COLO829 (cell line): Measurements from ENCODE around the gene PTGS1.
"Not testable (repeated sequence)": the region's sequence is repeated elsewhere in the genome, so short reads cannot be mapped to it uniquely, and the experiment has no call there.

ENCODE experiments used
- DNase-seq: peaks from one replicate; pipeline ENCODE4 v3.0.0; 2012; ENCODE audit warnings: low spot score

The PTGS1 gene

DNA sequence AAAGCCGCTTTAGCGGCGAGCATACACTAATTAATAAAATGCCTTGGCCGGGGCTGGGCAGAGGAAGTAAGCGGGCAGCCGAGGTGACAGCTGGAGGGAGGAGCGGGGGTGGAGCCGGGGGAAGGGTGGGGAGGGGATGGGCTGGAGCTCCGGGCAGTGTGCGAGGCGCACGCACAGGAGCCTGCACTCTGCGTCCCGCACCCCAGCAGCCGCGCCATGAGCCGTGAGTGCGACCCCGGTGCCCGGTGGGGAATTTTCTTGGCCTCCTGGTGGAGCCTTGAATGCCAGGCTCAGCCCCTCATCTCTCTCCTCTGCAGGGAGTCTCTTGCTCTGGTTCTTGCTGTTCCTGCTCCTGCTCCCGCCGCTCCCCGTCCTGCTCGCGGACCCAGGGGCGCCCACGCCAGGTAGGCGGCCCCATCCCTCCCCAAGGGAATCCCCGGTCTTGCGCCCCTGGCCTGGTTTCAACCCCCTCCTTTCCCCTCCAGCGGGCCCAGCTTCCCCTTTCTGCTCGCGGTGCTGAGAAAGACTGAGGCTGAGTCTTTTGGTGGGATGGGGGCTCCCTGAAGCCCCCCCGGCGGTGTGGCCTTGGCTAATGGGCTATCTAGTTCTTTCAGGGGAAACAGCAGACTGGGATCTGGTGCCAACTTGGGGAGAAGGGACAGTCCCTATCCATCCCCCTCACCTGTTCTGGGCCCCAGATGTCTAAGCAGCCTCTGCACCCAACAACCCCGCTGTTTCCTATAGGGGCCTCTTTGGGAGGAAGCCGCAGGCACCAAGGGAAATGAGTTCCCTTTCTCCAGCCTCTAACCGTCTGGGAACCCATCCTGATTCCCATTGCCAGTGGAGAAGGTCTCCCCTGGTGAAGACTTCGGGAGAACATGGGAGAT lies at the start of gene PTGS1:
Gene PTGS1, plus strand, starts transcription at position 156 of the 887 bp plus-strand sequence. Its CDS starts 61 bp downstream, at position 217.
- DNase-seq: no peak

DNA sequence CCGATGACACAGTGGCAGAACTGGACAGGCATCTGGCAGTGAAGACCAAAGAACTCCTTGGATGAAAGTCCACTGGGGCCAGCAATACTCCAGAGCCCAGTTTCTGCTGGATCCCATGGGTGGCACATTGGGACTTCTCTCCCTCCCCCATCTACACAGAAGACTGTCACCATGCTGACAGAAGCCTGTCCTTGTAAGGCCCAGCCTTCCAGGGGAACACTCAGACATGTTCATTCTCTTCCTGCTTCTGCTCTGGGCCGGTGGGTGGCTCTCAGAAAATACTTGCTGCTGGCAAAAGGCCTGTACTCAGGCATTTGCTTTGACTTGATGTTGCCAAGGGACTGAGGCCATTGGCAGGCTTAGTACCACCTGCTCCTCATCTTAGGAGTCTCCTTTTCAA lies 48.3 kb upstream of the PTGS1 start:
- no peak for DNase-seq

GRCh38 chr9:122324665-122325064 lies 46.2 kb upstream of the PTGS1 start:
- DNase-seq: not testable (repeated sequence)

GRCh38 chr9:122325124-122325523 lies 45.7 kb upstream of the PTGS1 start:
- no peak for DNase-seq

DNA sequence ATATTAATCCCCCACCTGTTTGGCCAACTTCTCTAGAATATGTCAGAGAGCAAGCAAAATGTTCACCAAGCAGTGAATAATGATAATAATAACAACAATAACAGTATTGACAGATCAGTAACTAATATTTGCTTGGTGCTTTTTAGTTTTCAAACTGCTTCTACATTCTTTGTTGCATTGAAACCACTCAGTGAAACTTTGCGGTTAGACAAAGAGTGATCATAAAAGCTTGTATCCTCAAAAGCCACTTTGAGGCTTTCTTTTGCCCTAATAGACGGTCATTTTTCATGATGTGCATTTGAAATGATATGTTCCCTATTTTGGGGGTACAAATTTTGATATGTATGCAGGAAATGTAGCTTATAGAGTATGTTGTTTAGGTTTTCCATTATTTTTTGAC lies 43.6 kb upstream of the PTGS1 start:
- DNase-seq: no peak

DNA sequence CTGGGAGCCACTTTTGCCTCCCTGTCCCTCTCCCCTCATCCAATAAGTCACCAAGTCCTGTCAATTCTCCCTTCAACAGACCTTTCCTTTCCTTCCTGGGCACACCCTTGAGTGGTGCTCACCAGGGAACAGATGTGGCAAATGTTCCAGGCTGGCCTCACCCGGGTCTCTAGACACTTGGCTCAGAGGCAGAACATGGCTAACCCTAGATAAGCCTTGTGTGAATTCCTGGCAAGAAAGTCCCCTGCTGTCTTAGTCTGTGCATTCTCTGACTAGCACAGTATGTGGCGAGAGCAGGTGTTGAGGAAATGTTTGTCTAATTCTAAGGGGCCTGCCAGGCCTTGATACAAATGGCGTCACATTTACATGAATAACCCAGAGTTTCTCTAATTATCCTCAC lies 41.2 kb upstream of the PTGS1 start:
- no peak for DNase-seq

DNA sequence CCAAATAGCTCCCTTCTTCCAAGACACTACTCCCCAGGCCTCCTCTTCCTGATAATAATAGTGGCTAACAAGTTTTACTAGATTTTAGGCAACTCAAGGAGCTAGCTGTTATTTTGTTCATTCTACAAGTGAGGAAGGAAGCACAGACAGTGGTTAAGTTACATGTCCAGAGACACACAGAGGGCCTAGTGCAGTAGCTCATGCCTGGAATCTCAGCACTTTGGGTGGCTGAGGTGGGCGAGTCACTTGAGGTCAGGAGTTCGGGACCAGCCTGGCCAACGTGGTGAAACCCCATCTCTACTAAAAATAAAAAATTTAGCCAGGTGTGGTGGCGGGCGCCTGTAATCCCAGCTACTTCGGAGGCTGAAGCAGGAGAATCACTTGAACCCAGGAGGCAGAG lies 40.4 kb upstream of the PTGS1 start:
- not testable (repeated sequence) for DNase-seq

- DNase-seq: no peak
Measured at GRCh38 chr9:122331523-122331927, 39.3 kb upstream of the PTGS1 start.

GRCh38 chr9:122332083-122332482 lies 38.7 kb upstream of the PTGS1 start:
- no peak for DNase-seq

DNA sequence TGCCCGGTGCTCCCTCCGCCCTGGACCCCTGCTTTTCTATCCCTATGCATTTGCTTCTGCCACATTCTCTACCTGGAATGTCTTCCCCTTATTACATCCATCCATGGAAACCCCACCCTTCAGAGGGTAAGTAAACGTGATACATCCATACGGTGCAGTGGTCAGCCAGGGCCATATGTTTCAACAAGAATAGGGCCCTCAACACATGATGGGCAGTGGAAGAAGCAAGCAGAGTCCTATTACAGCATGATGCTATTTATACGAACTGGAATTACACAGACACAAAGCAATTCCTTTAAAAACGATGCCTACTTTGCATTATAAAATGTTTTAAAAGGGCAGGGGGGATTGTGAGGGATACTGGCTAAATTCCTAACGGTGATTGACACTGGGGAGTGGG lies 38.2 kb upstream of the PTGS1 start:
- no peak for DNase-seq

DNA sequence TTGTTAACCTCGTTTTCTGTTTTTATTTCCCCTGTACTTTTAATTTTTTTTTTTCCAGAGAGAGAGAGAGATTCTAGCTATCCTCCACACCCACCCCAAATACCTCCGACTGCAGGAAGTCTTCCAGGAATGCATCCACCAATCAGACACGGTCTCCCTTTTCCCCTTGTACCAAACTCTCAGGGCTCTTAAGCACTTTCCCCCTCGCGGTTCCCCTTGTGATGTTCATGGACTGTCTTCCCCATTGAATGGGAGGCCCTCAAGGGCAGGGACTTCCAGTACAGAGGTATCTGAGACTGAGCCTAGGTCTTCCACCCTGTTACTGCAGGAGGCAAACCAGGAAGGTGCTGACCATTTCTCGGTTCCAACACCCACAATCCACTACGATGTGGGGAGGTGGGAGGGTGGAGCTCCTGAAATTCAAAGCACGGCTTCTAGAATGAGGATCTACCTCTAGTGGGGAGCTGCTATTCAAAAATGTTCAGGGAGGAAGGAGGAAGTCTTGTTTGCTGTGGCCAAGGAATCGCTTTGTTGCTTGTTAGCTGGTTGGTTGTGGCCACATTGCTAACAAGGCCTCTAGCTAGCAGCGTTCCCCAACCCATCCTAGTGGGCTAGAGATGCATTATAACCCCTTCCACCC lies 37.5 kb upstream of the PTGS1 start:
- no peak for DNase-seq

DNA sequence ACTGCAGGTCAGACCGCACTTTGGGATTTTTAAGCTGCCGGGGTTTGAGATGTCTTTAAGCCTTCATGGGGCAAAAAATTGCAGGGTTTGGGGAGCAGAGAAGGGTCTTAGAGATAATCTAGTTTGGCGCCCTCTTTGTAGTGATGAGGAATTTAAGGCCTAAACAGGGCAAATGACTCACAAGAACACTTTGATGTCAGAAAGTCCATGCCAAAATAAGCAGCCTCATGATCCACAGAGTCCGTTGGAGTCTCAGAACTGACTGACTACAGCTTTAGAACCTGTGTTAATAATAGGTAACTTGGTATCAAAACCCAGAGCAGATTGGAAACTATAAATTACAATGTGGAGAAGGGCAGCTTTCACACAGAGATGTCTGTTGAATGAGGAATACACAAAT lies 35.9 kb upstream of the PTGS1 start:
- DNase-seq: no peak

- no peak for DNase-seq
Measured at GRCh38 chr9:122336189-122336588, 34.6 kb upstream of the PTGS1 start.

DNA sequence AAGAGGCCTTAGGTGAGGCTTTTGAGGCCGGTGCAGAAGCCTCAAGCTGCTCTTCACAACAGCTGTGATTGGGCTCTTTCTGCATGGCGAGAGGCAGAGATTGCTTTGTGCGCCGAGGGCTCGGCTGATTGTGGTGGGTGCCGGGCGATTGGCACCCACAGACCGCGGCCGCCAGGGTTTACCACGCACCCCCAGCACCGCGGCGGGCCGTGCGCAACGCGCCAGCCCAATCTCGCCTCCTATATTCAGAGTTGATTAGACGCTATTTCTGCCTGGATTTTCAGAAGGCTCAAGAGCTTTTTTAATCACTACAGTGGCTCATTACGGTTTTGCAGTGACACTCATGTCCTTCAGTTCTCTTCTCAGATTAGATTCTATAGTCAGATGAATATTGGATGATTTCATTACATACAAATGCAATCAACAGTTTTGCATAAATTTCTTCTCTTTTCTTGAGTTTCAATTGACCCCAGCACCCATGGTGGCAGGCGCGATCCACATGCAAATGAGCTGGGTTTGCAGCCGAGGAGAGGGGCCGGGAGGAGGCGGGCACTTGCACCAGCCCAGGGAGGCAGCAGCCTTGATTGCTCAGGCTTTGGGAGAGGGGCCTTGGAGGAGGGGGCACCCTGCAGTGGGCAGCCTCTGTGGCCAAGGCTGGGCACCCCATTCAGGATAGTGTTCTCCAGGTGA lies 33.8 kb upstream of the PTGS1 start:
- DNase-seq: no peak

DNA sequence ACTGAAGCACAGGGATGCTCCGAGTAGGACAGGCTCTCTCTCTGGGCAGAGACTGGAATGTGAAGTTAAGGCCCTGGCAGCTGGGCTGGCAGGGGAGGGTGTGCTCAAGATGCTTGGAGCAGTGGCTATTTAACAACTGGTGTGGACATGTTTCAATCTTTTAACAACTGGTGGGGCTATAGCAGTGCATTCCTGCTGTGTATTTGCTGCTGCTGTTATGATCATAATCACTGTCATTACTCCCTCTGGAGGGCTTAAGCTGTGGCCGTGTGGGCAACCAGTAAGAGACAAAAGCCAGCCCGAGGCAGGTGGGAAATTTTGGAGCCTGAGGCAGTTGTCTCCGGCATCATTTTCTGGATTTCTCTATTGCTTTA lies 33.3 kb upstream of the PTGS1 start:
- DNase-seq: no peak

DNA sequence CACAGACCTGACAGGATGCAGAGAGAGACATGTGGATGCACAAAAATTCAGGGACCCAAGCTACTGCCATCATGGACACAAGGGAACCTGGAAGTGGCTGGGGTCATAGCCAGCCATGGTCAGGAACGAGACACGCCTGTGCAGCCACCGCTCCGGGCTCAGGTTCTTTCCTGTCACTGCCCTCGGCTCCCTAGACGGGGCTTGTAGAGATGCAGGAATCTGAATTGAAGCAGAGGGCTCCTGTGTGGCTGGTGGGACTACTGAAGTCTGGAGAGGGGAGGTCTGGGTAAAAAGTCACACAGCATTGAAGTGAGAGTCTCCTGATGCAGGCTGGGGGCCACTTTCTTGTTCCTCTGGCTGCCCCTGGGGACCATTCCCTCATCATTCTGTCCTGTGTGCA lies 32.3 kb upstream of the PTGS1 start:
- DNase-seq: no peak

GRCh38 chr9:122338994-122339393 lies 31.8 kb upstream of the PTGS1 start:
- no peak for DNase-seq

- DNase-seq: no peak
Measured at GRCh38 chr9:122339579-122339978, 31.2 kb upstream of the PTGS1 start.

DNA sequence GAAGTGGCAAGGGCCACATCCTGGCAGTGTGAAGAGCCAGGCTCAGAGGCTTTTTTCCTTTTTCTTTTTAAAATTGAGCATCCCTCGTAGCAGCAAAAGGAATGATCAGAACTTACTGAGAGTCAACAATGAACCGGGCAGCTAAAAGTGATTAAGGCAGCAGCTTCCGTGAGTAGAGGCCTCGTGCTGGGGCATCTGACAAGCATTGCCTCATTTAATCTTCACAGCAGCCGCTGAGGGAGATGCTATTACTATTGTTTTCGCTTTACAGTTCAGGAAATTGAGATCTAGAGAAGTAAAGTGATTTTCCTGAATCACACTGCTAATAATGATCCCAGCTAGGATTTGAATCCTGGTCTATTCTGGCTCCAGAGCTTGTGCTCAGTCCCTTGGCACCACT lies 30.7 kb upstream of the PTGS1 start:
- DNase-seq: no peak

DNA sequence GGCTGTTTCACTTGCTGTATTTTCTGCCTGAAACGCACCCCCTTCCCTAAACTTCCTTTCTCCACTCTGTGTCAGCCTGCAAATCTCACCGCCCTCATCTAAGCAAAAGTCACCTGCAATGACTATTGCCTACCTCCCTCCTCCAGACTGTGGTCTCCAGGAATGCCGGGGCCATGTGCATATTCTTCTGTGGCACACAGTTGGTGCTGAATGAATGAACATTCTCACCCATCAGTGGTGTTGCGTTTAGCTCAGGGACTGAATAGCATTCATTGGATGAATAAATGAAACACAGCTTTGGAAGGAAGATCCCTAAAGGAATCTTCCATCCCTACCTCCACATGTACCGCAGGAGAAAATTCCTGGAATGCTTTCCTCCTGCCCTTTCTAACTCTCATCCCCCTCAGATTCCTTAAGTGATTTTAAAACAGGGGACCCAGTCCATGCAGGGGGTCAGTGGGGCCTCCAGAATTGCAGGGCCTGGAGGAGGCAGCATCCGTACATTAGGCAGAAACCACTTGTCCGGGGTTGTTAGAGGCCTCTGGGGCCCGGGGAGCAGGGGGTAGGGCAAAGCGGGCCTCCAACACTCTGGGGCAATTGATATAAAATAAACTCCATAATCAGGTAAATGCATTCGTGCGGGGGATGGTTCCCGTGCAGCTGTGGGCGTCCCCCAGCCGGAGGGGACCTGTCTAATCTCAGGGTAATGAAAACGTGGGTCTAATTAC lies 28.3 kb upstream of the PTGS1 start:
- no peak for DNase-seq

DNA sequence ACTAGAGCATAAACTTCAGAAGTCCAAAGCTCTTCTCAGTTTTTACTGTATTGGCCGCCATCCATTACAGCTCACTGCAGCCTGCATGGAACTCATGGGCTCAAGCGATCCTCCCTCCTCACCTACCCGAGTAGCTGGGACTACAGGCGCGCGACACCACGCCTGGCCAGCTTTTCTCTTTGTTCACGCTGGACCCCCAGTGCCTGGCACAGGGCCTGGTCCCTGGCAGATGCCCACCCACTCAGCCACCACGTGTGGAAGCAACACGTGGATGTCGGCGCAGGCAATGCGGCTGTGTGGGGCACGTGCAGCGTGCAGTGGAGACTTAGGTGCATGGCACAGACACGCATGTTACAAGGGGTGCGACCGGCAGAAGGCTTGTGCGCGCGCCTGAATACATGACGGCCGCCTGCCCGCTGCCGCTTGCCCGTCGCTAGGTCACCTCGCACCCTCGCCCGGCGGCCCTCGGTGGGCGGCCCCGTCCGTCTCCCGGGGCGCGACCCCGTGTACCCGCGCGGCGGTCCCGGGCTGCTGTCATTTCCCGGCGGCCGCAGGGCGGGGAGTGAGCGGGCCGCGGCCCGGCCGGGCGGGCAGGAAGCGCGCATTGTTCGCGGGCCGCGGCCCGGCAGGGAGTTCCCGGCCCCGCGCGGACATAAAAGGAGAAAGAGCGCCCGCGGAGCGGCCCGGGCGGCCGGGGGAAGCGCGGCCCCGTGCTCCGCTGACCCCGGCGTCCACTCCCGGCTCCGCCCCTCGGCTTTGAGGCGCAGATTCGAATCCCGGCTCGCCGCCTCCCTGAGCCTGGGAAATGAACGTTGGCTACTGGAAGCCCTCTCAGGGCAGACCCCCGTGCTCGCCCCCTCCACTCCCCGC lies 24.1 kb upstream of the PTGS1 start:
- DNase-seq: no peak
